CD4-positive, alpha-beta T cell (primary cell): Measurements from ENCODE around the gene ZNF451. TPM values are rescaled to one million over a fixed set of nuclear protein-coding genes. Genes with fewer than 3 reads are reported as not detected.

Source experiments
- ATAC-seq: fragments of 200-7000 bp; cut with Tn5 transposase; one replicate; pipeline ENCODE4 v1.10.0; 2022; ENCODE audit warnings: mild to moderate bottlenecking; ENCODE audit not compliant: poor library complexity
- CTCF ChIA-PET: fragments of 350-600 bp; sonication (Branson Sonifier 250); formaldehyde crosslinking; loops from one replicate; lab custom pipeline; 2021; ENCODE audit warnings: antibody characterized with exemption, inconsistent platforms; lab: Charles Lee
- POLR2A ChIA-PET: fragments of 350-600 bp; sonication (Branson Sonifier 250); formaldehyde crosslinking; loops from one replicate; lab custom pipeline; 2021; ENCODE audit warnings: antibody characterized with exemption, inconsistent platforms; lab: Charles Lee
- DNase-seq, 14 experiments: peaks; one replicate each; pipeline ENCODE4 v3.0.0-alpha.2; 2013 to 2020; ENCODE audit warnings: mixed read lengths in 2 of 14
- H3K27ac ChIP-seq, 2 donors: one replicate each; pipeline versions ENCODE4 v1.5.1 to v1.7.0; 2013; ENCODE audit warnings: low read length in 2 of 2, low read depth in 1 of 2, mild to moderate bottlenecking in 1 of 2
- H3K27me3 ChIP-seq, 2 experiments: 1 replicate in 1 of 2; 2 replicates in 1 of 2; pipeline versions ENCODE4 v1.6.1 to v1.7.0; 2013; ENCODE audit warnings: low read length in 2 of 2, control low read depth in 1 of 2, mild to moderate bottlenecking in 1 of 2, moderate library complexity in 1 of 2; ENCODE audit not compliant: insufficient read depth in 2 of 2, control insufficient read depth in 1 of 2
- H3K36me3 ChIP-seq: one replicate; pipeline ENCODE4 v1.6.1; 2013; ENCODE audit warnings: low read length, control low read depth; ENCODE audit not compliant: insufficient read depth
- H3K4me1 ChIP-seq: one replicate; pipeline ENCODE4 v1.6.1; 2013; ENCODE audit warnings: low read length, control low read depth; ENCODE audit not compliant: insufficient read depth
- H3K4me3 ChIP-seq: one replicate; pipeline ENCODE4 v1.5.1; 2013; ENCODE audit warnings: mild to moderate bottlenecking, low read length, moderate library complexity
- H3K9me3 ChIP-seq, 2 experiments: 1 replicate in 1 of 2; 2 replicates in 1 of 2; pipeline versions ENCODE4 v1.6.1 to v1.7.0; 2013; ENCODE audit warnings: low read length in 2 of 2, mild to moderate bottlenecking in 2 of 2, control low read depth in 1 of 2, moderate library complexity in 1 of 2; ENCODE audit not compliant: control insufficient read depth in 1 of 2, insufficient read depth in 1 of 2
- H3K27ac Mint-ChIP-seq: one replicate; pipeline ENCODE4 v1.8.0; 2020; ENCODE audit warnings: mixed read lengths
- H3K27me3 Mint-ChIP-seq: one replicate; pipeline ENCODE4 v1.8.0; 2021; ENCODE audit warnings: mixed read lengths
- H3K36me3 Mint-ChIP-seq: one replicate; pipeline ENCODE4 v1.8.0; 2021; ENCODE audit warnings: low read depth, mixed read lengths
- H3K4me1 Mint-ChIP-seq: one replicate; pipeline ENCODE4 v1.8.0; 2021; ENCODE audit warnings: low read depth, mixed read lengths
- H3K4me3 Mint-ChIP-seq: one replicate; pipeline ENCODE4 v1.8.0; 2020; ENCODE audit warnings: mild to moderate bottlenecking, mixed read lengths
- H3K9me3 Mint-ChIP-seq: one replicate; pipeline ENCODE4 v1.8.0; 2020; ENCODE audit warnings: mixed read lengths
- intact Hi-C, 2 experiments: fragments of 100-400 bp; cut with DNase I in 1 of 2; cut with micrococcal nuclease in 1 of 2; formaldehyde crosslinking; loops; one replicate each; pipeline versions ENCODE4 v1.15.1 to v1.9.0; 2023 to 2025; cut with DNase I, micrococcal nuclease
- total RNA-seq, 174 experiments: library from RNA in 2 of 174; stranded (reverse) in 2 of 174; gene quantifications; one replicate each; pipeline ENCODE4 v1.2.3 and lab custom pipeline; 2021 to 2026
- TF ChIP-seq, protein P1 (sequence below): fragments of 200-600 bp; IDR thresholded peaks from one replicate; pipeline ENCODE4 v1.8.0; 2022; ENCODE audit warnings: antibody characterized with exemption, mild to moderate bottlenecking

ZNF451 gene
- total RNA-seq, 2 experiments from 2014 or later, result 124 to 132 TPM

DNA sequence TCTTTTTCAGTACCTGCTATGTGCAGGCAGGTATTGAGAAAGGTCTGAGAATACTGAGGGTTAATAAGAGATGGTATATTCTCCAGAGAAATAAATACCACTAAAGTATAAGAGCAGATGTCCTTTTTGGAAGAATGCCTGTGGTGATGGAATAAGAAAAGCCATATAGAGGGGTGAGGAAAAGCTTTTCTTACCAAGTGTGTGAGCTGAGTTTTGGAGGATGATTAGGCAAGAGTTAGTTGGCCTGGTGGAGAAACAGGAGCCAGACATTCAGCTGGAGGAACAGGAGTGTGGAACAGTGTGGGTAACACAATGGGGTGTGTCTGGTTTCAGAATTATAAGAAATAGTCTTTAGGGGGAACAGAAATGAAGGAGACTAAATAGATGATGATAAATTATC lies 19.9 kb downstream of the ZNF451 start:
- no peaks in the 10 kb centered on the region for H3K27me3 ChIP-seq
- intact Hi-C loops, result loop anchor here (5.0 to 10.0 kb wide), 2 partner anchors 37 to 45 kb away; no protein-coding TSS in a partner anchor
- peaks cover 67% of the 10 kb centered on the region for H3K4me1 Mint-ChIP-seq
- H3K9me3 Mint-ChIP-seq, result no peaks in the 10 kb centered on the region
- no peaks in the 10 kb centered on the region for H3K27me3 Mint-ChIP-seq
- peaks cover 17% of the 10 kb centered on the region for H3K36me3 ChIP-seq
- no peak overlapping the region for H3K4me3 ChIP-seq
- no peaks in the 10 kb centered on the region for H3K9me3 ChIP-seq
- H3K27ac ChIP-seq, result no peak overlapping the region
- H3K4me1 ChIP-seq, result no peaks in the 10 kb centered on the region
- ATAC-seq, result no peak
- H3K36me3 Mint-ChIP-seq, result peaks cover 65% of the 10 kb centered on the region
- ChIA-PET CTCF (no interaction called here), POLR2A (no interaction called here)
- no peak overlapping the region for H3K27ac Mint-ChIP-seq
- TF ChIP-seq, protein P1, sequence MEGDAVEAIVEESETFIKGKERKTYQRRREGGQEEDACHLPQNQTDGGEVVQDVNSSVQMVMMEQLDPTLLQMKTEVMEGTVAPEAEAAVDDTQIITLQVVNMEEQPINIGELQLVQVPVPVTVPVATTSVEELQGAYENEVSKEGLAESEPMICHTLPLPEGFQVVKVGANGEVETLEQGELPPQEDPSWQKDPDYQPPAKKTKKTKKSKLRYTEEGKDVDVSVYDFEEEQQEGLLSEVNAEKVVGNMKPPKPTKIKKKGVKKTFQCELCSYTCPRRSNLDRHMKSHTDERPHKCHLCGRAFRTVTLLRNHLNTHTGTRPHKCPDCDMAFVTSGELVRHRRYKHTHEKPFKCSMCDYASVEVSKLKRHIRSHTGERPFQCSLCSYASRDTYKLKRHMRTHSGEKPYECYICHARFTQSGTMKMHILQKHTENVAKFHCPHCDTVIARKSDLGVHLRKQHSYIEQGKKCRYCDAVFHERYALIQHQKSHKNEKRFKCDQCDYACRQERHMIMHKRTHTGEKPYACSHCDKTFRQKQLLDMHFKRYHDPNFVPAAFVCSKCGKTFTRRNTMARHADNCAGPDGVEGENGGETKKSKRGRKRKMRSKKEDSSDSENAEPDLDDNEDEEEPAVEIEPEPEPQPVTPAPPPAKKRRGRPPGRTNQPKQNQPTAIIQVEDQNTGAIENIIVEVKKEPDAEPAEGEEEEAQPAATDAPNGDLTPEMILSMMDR, result no peak
- H3K4me3 Mint-ChIP-seq, result no peak overlapping the region
- no peak for DNase-seq

DNA sequence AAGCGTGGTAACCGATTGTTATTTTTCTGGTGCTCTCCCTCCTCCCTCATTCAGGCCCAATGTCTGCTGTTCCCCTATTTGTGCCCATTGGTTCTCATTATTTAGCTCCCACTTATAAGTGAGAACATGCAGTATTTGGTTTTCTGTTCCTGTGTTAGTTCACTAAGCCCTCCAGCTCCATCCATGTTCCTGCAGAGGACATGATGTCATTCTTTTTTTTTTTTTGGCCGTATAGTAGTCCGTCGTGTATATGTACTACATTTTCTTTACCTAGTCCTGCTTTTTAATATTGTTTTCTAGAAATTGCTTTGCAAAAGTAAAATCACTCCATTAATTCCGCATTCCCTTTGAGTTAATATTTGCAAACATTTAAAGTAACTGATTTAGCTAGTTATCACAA lies 23.1 kb downstream of the ZNF451 start:
- Histone ChIP-seq H3K4me3 (no peak overlapping the region), H3K27ac (no peak overlapping the region), H3K4me1 (no peaks in the 10 kb centered on the region), H3K9me3 (no peaks in the 10 kb centered on the region), H3K36me3 (peaks cover 9% of the 10 kb centered on the region), H3K27me3 (no peaks in the 10 kb centered on the region)
- H3K4me3 Mint-ChIP-seq, result no peak overlapping the region
- DNase-seq (no peak), ATAC-seq (no peak)
- ChIA-PET CTCF (interaction anchor here (1.5 kb wide), 1 partner anchor 17 kb away, joined by 3 read pairs; no protein-coding TSS in a partner anchor), POLR2A (no interaction called here)
- H3K9me3 Mint-ChIP-seq, result no peaks in the 10 kb centered on the region
- peaks cover 54% of the 10 kb centered on the region for H3K36me3 Mint-ChIP-seq
- peaks cover 45% of the 10 kb centered on the region for H3K4me1 Mint-ChIP-seq
- no peak overlapping the region for H3K27ac Mint-ChIP-seq
- intact Hi-C loops, result no loop called here
- no peaks in the 10 kb centered on the region for H3K27me3 Mint-ChIP-seq
- TF ChIP-seq, protein P1, result no peak

DNA sequence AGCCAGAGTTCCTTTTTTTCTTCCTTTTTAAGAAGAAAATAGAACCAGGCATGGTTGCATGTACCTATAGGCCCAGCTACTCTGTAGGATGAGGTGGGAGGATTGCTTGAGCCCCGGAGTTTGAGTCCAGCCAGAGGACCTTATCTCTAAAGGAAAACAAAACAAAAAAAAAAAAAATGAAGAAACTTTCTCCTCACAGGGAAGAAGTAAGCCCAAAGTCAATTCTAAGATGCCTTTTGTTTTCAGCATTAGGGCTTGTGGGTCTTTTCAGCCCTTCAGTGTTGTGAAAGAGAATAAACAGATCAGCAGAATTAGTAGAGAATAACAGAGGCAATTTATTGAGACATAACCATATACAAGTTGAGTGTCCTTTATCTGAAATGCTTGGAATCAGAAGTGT lies 26.8 kb downstream of the ZNF451 start:
- ATAC-seq, result no peak
- intact Hi-C loops, result no loop called here
- Histone ChIP-seq H3K4me3 (no peak overlapping the region), H3K27ac (no peak overlapping the region), H3K36me3 (peaks cover 5% of the 10 kb centered on the region), H3K9me3 (no peaks in the 10 kb centered on the region), H3K4me1 (no peaks in the 10 kb centered on the region), H3K27me3 (no peaks in the 10 kb centered on the region)
- no peak overlapping the region for H3K4me3 Mint-ChIP-seq
- POLR2A ChIA-PET, result no interaction called here
- H3K27ac Mint-ChIP-seq, result no peak overlapping the region
- no peak for DNase-seq
- H3K36me3 Mint-ChIP-seq, result peaks cover 55% of the 10 kb centered on the region
- H3K9me3 Mint-ChIP-seq, result no peaks in the 10 kb centered on the region
- peaks cover 34% of the 10 kb centered on the region for H3K4me1 Mint-ChIP-seq
- CTCF ChIA-PET, result no interaction called here
- TF ChIP-seq, protein P1, result no peak
- no peaks in the 10 kb centered on the region for H3K27me3 Mint-ChIP-seq
